Ovary (tissue), 9 donors: Measurements from ENCODE around the gene AAK1. TPM values are rescaled to one million over a fixed set of nuclear protein-coding genes. Genes with fewer than 3 reads are reported as not detected.

Experiments
- DNase-seq, 5 donors: peaks; one replicate each; pipeline ENCODE4 v3.0.0-alpha.2; 2019 to 2020
- H3K27ac ChIP-seq, 2 donors: fragments of 200-600 bp; one replicate each; pipeline versions ENCODE4 v1.5.1 to v1.8.0; 2019 to 2022
- H3K27me3 ChIP-seq: fragments of 200-600 bp; one replicate; pipeline ENCODE4 v1.8.0; 2022
- H3K36me3 ChIP-seq: fragments of 200-600 bp; sonication (generic); one replicate; pipeline ENCODE4 v1.5.1; 2019
- H3K4me1 ChIP-seq: one replicate; pipeline ENCODE4 v1.8.1; 2013; ENCODE audit warnings: mild to moderate bottlenecking, moderate library complexity; ENCODE audit not compliant: insufficient read depth
- H3K4me3 ChIP-seq: fragments of 200-600 bp; sonication (generic); one replicate; pipeline ENCODE4 v1.5.1; 2017
- H3K9me3 ChIP-seq, 2 donors: fragments of 200-600 bp in 1 of 2; sonication (generic) in 1 of 2; one replicate each; pipeline versions ENCODE4 v1.5.1 to v1.8.1; 2013 to 2019; ENCODE audit warnings: mild to moderate bottlenecking in 1 of 2, moderate library complexity in 1 of 2
- EP300 ChIP-seq: sonication (generic); formaldehyde crosslinking; IDR thresholded peaks from one replicate; pipeline ENCODE4 v1.6.1; 2017; ENCODE audit warnings: antibody characterized with exemption
- POLR2A ChIP-seq: fragments of 450-650 bp; IDR thresholded peaks from one replicate; pipeline ENCODE4 v1.6.1; 2017; ENCODE audit warnings: antibody characterized with exemption, mild to moderate bottlenecking, moderate library complexity
- WGBS, 3 donors: extraction: QIAGEN DNeasy Blood & Tissue Kit in 1 of 3; methylation state at CpG; one replicate each; pipeline versions ENCODE4 v1.1.5 to v1.1.7; 2013 to 2017; 5-methylcytosine and 5-hydroxymethylcytosine counted together
- intact Hi-C, 4 donors: fragments of 100-400 bp; cut with DNase I; formaldehyde crosslinking; loops; one replicate each; pipeline versions ENCODE4 v1.11.0 to v1.15.1; 2022 to 2023
- polyA plus RNA-seq, 2 donors: library from polyadenylated mRNA; stranded (reverse); fragments of 200-250 nt in 1 of 2; fragments of 350-450 nt in 1 of 2; fragmentation: Illumina TruSeq in 1 of 2; extraction: RNeasy Lipid Tissue Mini Kit (QIAGEN cat#74804) in 1 of 2; gene quantifications; one replicate each; pipeline ENCODE4 v1.2.3, GENCODE V29; 2013 to 2014
- total RNA-seq, 7 donors: library from RNA; depleted of rRNA in 2 of 7; stranded (reverse); fragments of >200 nt in 2 of 7; fragmentation: NEBNext Ultra II Directional in 3 of 7; extraction: Animal tissue kit (Norgen Biotek cat#: 25700) in 3 of 7; gene quantifications; one replicate each; pipeline versions ENCODE4 v1.1.0 to v1.2.4, GENCODE V29; 2016 to 2023
- TF ChIP-seq, protein P1 (sequence below), 3 donors: fragments of 450-650 bp in 2 of 3; fragments of 200-600 bp in 1 of 3; IDR thresholded peaks; one replicate each; pipeline versions ENCODE4 v1.5.1 to v1.8.0; 2016 to 2022; ENCODE audit warnings: antibody characterized with exemption in 3 of 3, mild to moderate bottlenecking in 1 of 3
- donor health status: DM: no; HTN: no; CAD: no; lungs with moderate emphysema.
- donor health status: DM: no; HTN: no; CAD: no.
- donor health status: Bipolar disorder and iron deficiency.
- donor health status: DM: yes; HTN: yes; CAD: no.
- donor health status: DM: no; HTN: no; CAD: no.
- donor health status: DM: yes; HTN: yes; CAD: no.

The AAK1 gene
- total and polyA plus RNA-seq, 9 donors = 7.4 to 53.6 (median 34.3) TPM

DNA sequence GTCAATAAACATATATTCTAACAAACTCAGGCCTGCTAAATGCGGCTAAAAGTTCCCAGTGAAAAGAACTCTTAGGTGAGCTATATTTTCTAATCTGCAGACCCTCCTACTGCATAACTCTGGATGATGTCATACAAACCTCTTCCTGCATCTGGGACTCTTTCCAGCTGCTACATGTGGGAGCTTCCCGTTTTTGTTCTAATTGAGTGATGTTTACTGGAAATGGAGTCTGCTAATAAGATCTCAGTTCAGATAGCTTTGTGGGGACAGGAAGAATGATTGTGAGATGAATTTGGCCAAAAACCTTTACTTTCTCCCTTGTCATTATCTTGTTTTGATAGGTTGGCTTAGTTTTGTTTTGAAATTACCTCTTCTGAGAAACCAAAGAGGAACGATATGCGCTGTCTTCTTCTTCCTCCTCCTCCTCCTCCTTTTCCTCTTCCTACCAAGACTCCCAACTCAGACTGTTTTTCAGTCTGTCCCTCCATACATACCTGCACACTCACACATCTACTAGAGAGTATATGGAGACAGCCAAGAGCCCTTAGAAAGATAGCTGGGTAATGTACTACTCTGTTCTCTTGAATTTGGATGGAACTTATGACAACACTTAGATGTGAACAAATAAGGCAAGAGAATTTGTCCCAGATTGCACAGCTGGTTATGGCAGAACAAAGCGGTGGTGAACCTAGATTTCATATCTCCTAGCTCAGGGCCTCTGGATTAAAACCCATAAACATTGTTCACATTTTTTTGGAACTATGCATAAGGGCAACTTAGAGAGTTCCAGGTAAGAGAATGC lies 39.8 kb upstream of the AAK1 start:
- Histone ChIP-seq H3K4me3 (no peak overlapping the region), H3K27me3 (no peaks in the 10 kb centered on the region), H3K36me3 (no peaks in the 10 kb centered on the region), H3K9me3 (no peaks in the 10 kb centered on the region), H3K4me1 (no peaks in the 10 kb centered on the region), H3K27ac (no peak overlapping the region)
- intact Hi-C loops = no loop called here
- DNase-seq = peak in 1 of 5 donors; percentile 23
- WGBS, 3 donors = 15 to 21% (median 20%) methylated on average over 5 of the region's 5 CpGs
- no peak for TF ChIP-seq POLR2A
- TF ChIP-seq, protein P1, sequence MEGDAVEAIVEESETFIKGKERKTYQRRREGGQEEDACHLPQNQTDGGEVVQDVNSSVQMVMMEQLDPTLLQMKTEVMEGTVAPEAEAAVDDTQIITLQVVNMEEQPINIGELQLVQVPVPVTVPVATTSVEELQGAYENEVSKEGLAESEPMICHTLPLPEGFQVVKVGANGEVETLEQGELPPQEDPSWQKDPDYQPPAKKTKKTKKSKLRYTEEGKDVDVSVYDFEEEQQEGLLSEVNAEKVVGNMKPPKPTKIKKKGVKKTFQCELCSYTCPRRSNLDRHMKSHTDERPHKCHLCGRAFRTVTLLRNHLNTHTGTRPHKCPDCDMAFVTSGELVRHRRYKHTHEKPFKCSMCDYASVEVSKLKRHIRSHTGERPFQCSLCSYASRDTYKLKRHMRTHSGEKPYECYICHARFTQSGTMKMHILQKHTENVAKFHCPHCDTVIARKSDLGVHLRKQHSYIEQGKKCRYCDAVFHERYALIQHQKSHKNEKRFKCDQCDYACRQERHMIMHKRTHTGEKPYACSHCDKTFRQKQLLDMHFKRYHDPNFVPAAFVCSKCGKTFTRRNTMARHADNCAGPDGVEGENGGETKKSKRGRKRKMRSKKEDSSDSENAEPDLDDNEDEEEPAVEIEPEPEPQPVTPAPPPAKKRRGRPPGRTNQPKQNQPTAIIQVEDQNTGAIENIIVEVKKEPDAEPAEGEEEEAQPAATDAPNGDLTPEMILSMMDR (IDR thresholded peaks at IDR 0.05) = no peak
- no peak for TF ChIP-seq EP300

GRCh38 chr2:69682525-69682924 lies 39.0 kb upstream of the AAK1 start:
- Histone ChIP-seq H3K27ac (no peak overlapping the region), H3K27me3 (no peaks in the 10 kb centered on the region), H3K4me1 (no peaks in the 10 kb centered on the region), H3K9me3 (no peaks in the 10 kb centered on the region), H3K4me3 (no peak overlapping the region), H3K36me3 (no peaks in the 10 kb centered on the region)
- intact Hi-C loops = no loop called here
- TF ChIP-seq EP300 (no peak), POLR2A (no peak)
- TF ChIP-seq, protein P1 (IDR thresholded peaks at IDR 0.05) = no peak
- no peak for DNase-seq
- WGBS, 3 donors = 46 to 65% (median 58%) methylated on average over 1 of the region's 1 CpG

GRCh38 chr2:69680001-69680675 lies 36.6 kb upstream of the AAK1 start:
- no peak for DNase-seq
- H3K4me3 ChIP-seq = no peak overlapping the region
- intact Hi-C loops = no loop called here
- no peak overlapping the region for H3K27ac ChIP-seq
- TF ChIP-seq, protein P1 (IDR thresholded peaks at IDR 0.05) = no peak
- no peak for TF ChIP-seq EP300
- TF ChIP-seq POLR2A = no peak
- H3K27me3 ChIP-seq = no peaks in the 10 kb centered on the region
- no peaks in the 10 kb centered on the region for H3K36me3 ChIP-seq
- no peaks in the 10 kb centered on the region for H3K4me1 ChIP-seq
- H3K9me3 ChIP-seq = no peaks in the 10 kb centered on the region
- 97 to 99% (median 98%) methylated on average over 1 of the region's 1 CpG for WGBS, 3 donors

DNA sequence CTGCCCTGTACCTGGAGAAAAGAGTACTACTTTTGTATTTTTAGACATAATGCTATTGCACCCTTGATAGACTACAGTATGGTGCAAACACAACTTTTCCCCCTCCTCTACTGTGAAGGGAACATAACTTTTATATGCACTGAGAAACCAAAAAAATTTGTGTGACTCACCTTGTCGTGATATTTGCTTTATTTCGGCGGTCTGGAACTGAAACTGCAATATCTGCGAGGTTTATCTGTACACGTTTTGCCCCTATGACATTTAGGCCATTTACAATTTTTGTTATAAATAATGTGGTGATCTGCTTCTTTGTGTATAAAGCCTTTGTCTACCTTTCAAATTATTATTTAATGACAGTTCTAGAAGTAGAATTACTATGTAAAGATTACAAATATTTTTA lies 34.4 kb upstream of the AAK1 start:
- Histone ChIP-seq H3K36me3 (no peaks in the 10 kb centered on the region), H3K9me3 (no peaks in the 10 kb centered on the region), H3K27ac (no peak overlapping the region), H3K27me3 (no peaks in the 10 kb centered on the region), H3K4me3 (no peak overlapping the region), H3K4me1 (peaks cover 2% of the 10 kb centered on the region)
- DNase-seq = no peak
- intact Hi-C loops = no loop called here
- 93 to 97% (median 93%) methylated on average over 5 of the region's 5 CpGs for WGBS, 3 donors
- TF ChIP-seq, protein P1 (IDR thresholded peaks at IDR 0.05) = no peak
- TF ChIP-seq POLR2A (no peak), EP300 (no peak)
